ENCODE results near the gene ASPSCR1.

- TF ChIP-seq CTCF (conservative IDR thresholded peaks at IDR 0.05) (no peak), EZH2 (IDR thresholded peaks at IDR 0.05; ENCODE audit: low read depth) (no peak)
These were observed 5.7 kb downstream of the ASPSCR1 start for GRCh38 chr17:81983011-81983638.
